GM12878 (cell line): ENCODE results near the gene TRMT44.

Source experiments
- CHD4 ChIP-seq: fragments of 200-600 bp; sonication (generic); IDR thresholded peaks from 2 replicates; pipeline ENCODE4 v1.6.1; 2016; ENCODE audit warnings: mild to moderate bottlenecking
- EP300 ChIP-seq, 2 experiments: fragments of 150-350 bp in 1 of 2; IDR thresholded peaks; 2 replicates each; pipeline ENCODE4 v1.6.1; 2011 to 2012; ENCODE audit warnings: low read depth in 2 of 2, low read length in 2 of 2, borderline replicate concordance in 1 of 2, improper control_type of control experiment in 1 of 2, inconsistent platforms in 1 of 2; ENCODE audit not compliant: control insufficient read depth in 1 of 2
- EZH2 ChIP-seq: IDR thresholded peaks from 2 replicates; pipeline ENCODE4 v1.6.1; 2012; ENCODE audit warnings: low read depth, mild to moderate bottlenecking, control low read depth, inconsistent platforms, low read length, borderline replicate concordance; ENCODE audit not compliant: control insufficient read depth
- GABPA ChIP-seq: IDR thresholded peaks from 2 replicates; pipeline ENCODE4 v1.6.1; 2014; ENCODE audit warnings: antibody characterized with exemption, low read depth, mild to moderate bottlenecking, inconsistent platforms
- HCFC1 ChIP-seq: fragments of 150-350 bp; IDR thresholded peaks from 2 replicates; pipeline ENCODE4 v1.6.1; 2014; ENCODE audit warnings: low read length
- HDAC6 ChIP-seq: fragments of 200-600 bp; sonication (generic); IDR thresholded peaks from one replicate; pipeline ENCODE4 v1.8.0; 2017; ENCODE audit warnings: antibody characterized with exemption; ENCODE audit not compliant: unreplicated experiment
- KLF5 ChIP-seq: fragments of 450-650 bp; IDR thresholded peaks from 2 replicates; pipeline ENCODE4 v1.6.1; 2014; ENCODE audit warnings: mild to moderate bottlenecking; ENCODE audit not compliant: partially characterized antibody
- POLR2A ChIP-seq: IDR thresholded peaks from 2 replicates; pipeline ENCODE4 v1.6.1; 2011; ENCODE audit warnings: low read depth, mild to moderate bottlenecking, low read length
- SRF ChIP-seq, 2 experiments: IDR thresholded peaks; 2 replicates each; pipeline ENCODE4 v1.6.1; 2011; ENCODE audit warnings: low read depth in 2 of 2, low read length in 2 of 2, mild to moderate bottlenecking in 1 of 2, moderate library complexity in 1 of 2
- SUZ12 ChIP-seq: fragments of 200-600 bp; sonication (generic); IDR thresholded peaks from one replicate; pipeline ENCODE4 v1.6.1; 2018; ENCODE audit warnings: antibody characterized with exemption, mild to moderate bottlenecking; ENCODE audit not compliant: unreplicated experiment
- TCF3 ChIP-seq: IDR thresholded peaks from 2 replicates; pipeline ENCODE4 v1.6.1; 2012; ENCODE audit warnings: low read depth, mild to moderate bottlenecking, low read length, borderline replicate concordance; ENCODE audit not compliant: insufficient read depth
- ZNF384 ChIP-seq: IDR thresholded peaks from 2 replicates; pipeline ENCODE4 v1.6.1; 2012; ENCODE audit warnings: low read depth, mild to moderate bottlenecking, low read length, improper control_type of control experiment, borderline replicate concordance
- TF ChIP-seq, protein P1 (sequence below): IDR thresholded peaks from 2 replicates; pipeline ENCODE4 v1.6.1; 2012; ENCODE audit warnings: mild to moderate bottlenecking, low read depth, low read length

DNA sequence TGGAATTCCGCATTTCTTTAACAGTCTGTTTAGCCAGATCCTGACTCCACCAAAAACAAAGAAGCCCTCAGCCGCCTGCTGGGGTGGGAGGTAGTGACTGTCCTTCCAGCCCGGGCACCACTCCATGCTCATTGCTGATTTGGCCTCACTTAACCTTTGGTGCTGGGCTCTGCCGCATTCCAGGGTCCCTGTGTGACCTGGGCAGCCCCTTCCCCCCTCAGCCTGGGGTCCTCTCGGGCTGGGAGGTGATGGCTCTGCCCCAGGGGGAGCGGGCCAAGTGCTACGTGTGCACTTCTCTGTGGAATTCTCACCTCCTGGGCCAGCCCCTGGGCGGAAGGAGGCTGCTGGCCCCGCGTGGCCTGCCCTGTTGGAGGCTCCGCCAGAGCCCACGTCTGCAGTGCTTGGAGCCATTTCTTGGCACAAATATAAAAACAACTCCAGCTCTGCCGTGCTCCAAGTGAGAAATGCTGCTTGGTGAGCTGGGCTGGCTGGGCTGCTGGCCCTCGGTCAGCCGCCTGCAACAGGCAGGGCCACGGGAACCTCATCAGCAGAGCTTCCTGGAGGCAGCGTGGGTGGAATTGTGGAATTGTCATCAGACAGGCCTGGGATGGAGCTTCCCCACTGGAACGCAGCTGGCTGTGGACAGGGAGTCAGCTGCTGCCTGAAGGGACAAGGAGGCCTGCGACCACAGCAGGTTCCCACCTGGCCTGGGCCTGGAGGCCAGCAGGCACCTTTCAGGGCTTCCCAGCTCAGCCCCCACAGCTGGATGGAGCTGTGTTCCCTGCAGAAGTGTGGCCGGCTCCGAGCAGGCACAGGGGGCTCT, 66.0 kb downstream of the TRMT44 start:
- no peak for TF ChIP-seq KLF5
- no peak for TF ChIP-seq TCF3
- no peak for TF ChIP-seq SRF (IDR thresholded peaks at IDR 0.05; ENCODE audit: low read depth in 2 of 2, low read length in 2 of 2)
- no peak for TF ChIP-seq POLR2A
- TF ChIP-seq HCFC1 = no peak
- no peak for TF ChIP-seq HDAC6
- no peak for TF ChIP-seq EP300 (IDR thresholded peaks at IDR 0.05; ENCODE audit: borderline replicate concordance in 1 of 2, control insufficient read depth in 1 of 2, low read depth in 2 of 2, low read length in 2 of 2)
- TF ChIP-seq, protein P1, sequence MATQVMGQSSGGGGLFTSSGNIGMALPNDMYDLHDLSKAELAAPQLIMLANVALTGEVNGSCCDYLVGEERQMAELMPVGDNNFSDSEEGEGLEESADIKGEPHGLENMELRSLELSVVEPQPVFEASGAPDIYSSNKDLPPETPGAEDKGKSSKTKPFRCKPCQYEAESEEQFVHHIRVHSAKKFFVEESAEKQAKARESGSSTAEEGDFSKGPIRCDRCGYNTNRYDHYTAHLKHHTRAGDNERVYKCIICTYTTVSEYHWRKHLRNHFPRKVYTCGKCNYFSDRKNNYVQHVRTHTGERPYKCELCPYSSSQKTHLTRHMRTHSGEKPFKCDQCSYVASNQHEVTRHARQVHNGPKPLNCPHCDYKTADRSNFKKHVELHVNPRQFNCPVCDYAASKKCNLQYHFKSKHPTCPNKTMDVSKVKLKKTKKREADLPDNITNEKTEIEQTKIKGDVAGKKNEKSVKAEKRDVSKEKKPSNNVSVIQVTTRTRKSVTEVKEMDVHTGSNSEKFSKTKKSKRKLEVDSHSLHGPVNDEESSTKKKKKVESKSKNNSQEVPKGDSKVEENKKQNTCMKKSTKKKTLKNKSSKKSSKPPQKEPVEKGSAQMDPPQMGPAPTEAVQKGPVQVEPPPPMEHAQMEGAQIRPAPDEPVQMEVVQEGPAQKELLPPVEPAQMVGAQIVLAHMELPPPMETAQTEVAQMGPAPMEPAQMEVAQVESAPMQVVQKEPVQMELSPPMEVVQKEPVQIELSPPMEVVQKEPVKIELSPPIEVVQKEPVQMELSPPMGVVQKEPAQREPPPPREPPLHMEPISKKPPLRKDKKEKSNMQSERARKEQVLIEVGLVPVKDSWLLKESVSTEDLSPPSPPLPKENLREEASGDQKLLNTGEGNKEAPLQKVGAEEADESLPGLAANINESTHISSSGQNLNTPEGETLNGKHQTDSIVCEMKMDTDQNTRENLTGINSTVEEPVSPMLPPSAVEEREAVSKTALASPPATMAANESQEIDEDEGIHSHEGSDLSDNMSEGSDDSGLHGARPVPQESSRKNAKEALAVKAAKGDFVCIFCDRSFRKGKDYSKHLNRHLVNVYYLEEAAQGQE = no peak
- TF ChIP-seq CHD4 = no peak
- no peak for TF ChIP-seq ZNF384
- TF ChIP-seq EZH2 = no peak
- no peak for TF ChIP-seq SUZ12
- TF ChIP-seq GABPA = no peak
